SK-N-SH (cell line): ENCODE measurements around the gene TTC28.

Source experiments
- CTCF ChIP-seq: fragments of 200-600 bp; sonication (generic); IDR thresholded peaks from 2 replicates; pipeline ENCODE4 v1.6.1; 2017; ENCODE audit warnings: antibody characterized with exemption, mild to moderate bottlenecking, moderate library complexity
- EZH2phosphoT487 ChIP-seq: fragments of 200-600 bp; sonication (generic); IDR thresholded peaks from 2 replicates; pipeline ENCODE4 v1.6.1; 2017; ENCODE audit warnings: low read depth, mixed run types, mild to moderate bottlenecking, antibody characterized with exemption, moderate library complexity, borderline replicate concordance
- FOSL2 ChIP-seq: IDR thresholded peaks from 2 replicates; pipeline ENCODE4 v1.4.0; 2012; ENCODE audit warnings: low read depth, mild to moderate bottlenecking, moderate library complexity, borderline replicate concordance
- IRF3 ChIP-seq: fragments of 150-350 bp; IDR thresholded peaks from 2 replicates; pipeline ENCODE4 v1.6.1; 2016; ENCODE audit warnings: mild to moderate bottlenecking, low read depth, low read length
- MXI1 ChIP-seq: IDR thresholded peaks from 2 replicates; pipeline ENCODE4 v1.6.1; 2012; ENCODE audit warnings: mild to moderate bottlenecking, low read depth, low read length, improper control_type of control experiment
- POLR2AphosphoS5 ChIP-seq: IDR thresholded peaks from 2 replicates; pipeline ENCODE4 v1.6.1; 2012; ENCODE audit warnings: low read depth, low read length
- RAD21 ChIP-seq: IDR thresholded peaks from 2 replicates; pipeline ENCODE4 v1.6.1; 2012; ENCODE audit warnings: mild to moderate bottlenecking, low read length
- RCOR1 ChIP-seq: fragments of 150-350 bp; IDR thresholded peaks from 2 replicates; pipeline ENCODE4 v1.6.1; 2017; ENCODE audit warnings: antibody characterized with exemption, low read length
- REST ChIP-seq: IDR thresholded peaks from 2 replicates; pipeline ENCODE4 v1.6.1; 2012; ENCODE audit warnings: mild to moderate bottlenecking, low read depth, low read length, moderate library complexity
- TAF1 ChIP-seq: IDR thresholded peaks from 2 replicates; pipeline ENCODE4 v1.6.1; 2012; ENCODE audit warnings: low read depth, mild to moderate bottlenecking, low read length, moderate library complexity, borderline replicate concordance
- YY1 ChIP-seq: IDR thresholded peaks from 2 replicates; pipeline ENCODE4 v1.4.0; 2012; ENCODE audit warnings: low read depth, mild to moderate bottlenecking

GRCh38 chr22:28568099-28568498 lies 111.5 kb downstream of the TTC28 start:
- TF ChIP-seq CTCF = no peak
- TF ChIP-seq RAD21 = no peak
- no peak for TF ChIP-seq REST
- no peak for TF ChIP-seq TAF1
- no peak for TF ChIP-seq MXI1
- TF ChIP-seq EZH2phosphoT487 = no peak
- TF ChIP-seq IRF3 = no peak
- TF ChIP-seq YY1 = no peak
- no peak for TF ChIP-seq RCOR1
- TF ChIP-seq FOSL2 = no peak
- TF ChIP-seq POLR2AphosphoS5 = no peak
